HepG2 (cell line): ENCODE results near the gene P2RX3. TPM values are rescaled to one million over a fixed set of nuclear protein-coding genes. Genes with fewer than 3 reads are reported as not detected.

Source experiments
- ARNT ChIP-seq: fragments of 450-650 bp; IDR thresholded peaks from 2 replicates; pipeline ENCODE4 v1.6.1; 2017
- EP300 ChIP-seq, 3 experiments: sonication (generic) in 1 of 3; formaldehyde crosslinking in 1 of 3; IDR thresholded peaks; 2 replicates each; pipeline versions ENCODE4 v1.5.1 to v1.6.1; 2011 to 2020; ENCODE audit warnings: low read depth in 2 of 3, low read length in 2 of 3, borderline replicate concordance in 1 of 3, improper control_type of control experiment in 1 of 3, mild to moderate bottlenecking in 1 of 3, missing genetic modification reagents in 1 of 3, moderate library complexity in 1 of 3
- HNF4G ChIP-seq, 2 experiments: sonication (generic) in 1 of 2; formaldehyde crosslinking in 1 of 2; IDR thresholded peaks; 2 replicates each; pipeline versions ENCODE4 v1.4.0 to v1.6.1; 2011 to 2020; ENCODE audit warnings: borderline replicate concordance in 2 of 2, low read depth in 2 of 2, mild to moderate bottlenecking in 2 of 2, low read length in 1 of 2, missing genetic modification reagents in 1 of 2, moderate library complexity in 1 of 2
- HNRNPH1 ChIP-seq: fragments of 200-400 bp; formaldehyde crosslinking; optimal IDR thresholded peaks from 2 replicates; pipeline ENCODE3; 2017; ENCODE audit warnings: mild to moderate bottlenecking, low read depth, low read length
- HNRNPK ChIP-seq: fragments of 200-400 bp; formaldehyde crosslinking; IDR thresholded peaks from 2 replicates; pipeline ENCODE4 v1.6.1; 2018; ENCODE audit warnings: low read length, low read depth, moderate library complexity, mild to moderate bottlenecking; ENCODE audit not compliant: poor library complexity, severe bottlenecking
- PPARG ChIP-seq: conservative IDR thresholded peaks from 2 replicates; pipeline ENCODE4 v1.6.1; 2016; ENCODE audit warnings: missing biosample characterization, missing genetic modification reagents
- RAD51 ChIP-seq: fragments of 450-650 bp; IDR thresholded peaks from 2 replicates; pipeline ENCODE4 v1.6.1; 2016; ENCODE audit warnings: borderline replicate concordance
- SAFB2 ChIP-seq: sonication (generic); formaldehyde crosslinking; IDR thresholded peaks from 2 replicates; pipeline ENCODE4 v1.5.1; 2020; ENCODE audit warnings: missing genetic modification reagents, low read depth, mild to moderate bottlenecking, borderline replicate concordance
- TARDBP ChIP-seq: sonication (generic); formaldehyde crosslinking; IDR thresholded peaks from 2 replicates; pipeline ENCODE4 v1.8.0; 2022; ENCODE audit warnings: mild to moderate bottlenecking, missing genetic modification reagents
- ZFP1 ChIP-seq: IDR thresholded peaks from 2 replicates; pipeline ENCODE4 v1.6.1; 2016
- ZNF264 ChIP-seq: sonication (generic); formaldehyde crosslinking; IDR thresholded peaks from 2 replicates; pipeline ENCODE4 v1.4.0; 2020; ENCODE audit warnings: missing genetic modification reagents
- ZNF441 ChIP-seq: sonication (generic); formaldehyde crosslinking; IDR thresholded peaks from 2 replicates; pipeline ENCODE4 v1.7.0; 2021; ENCODE audit warnings: missing genetic modification reagents, borderline replicate concordance
- ZNF550 ChIP-seq: sonication (generic); formaldehyde crosslinking; IDR thresholded peaks from 2 replicates; pipeline ENCODE4 v1.4.0; 2020; ENCODE audit warnings: mild to moderate bottlenecking, missing genetic modification reagents, borderline replicate concordance
- ZNF567 ChIP-seq: sonication (generic); formaldehyde crosslinking; IDR thresholded peaks from 2 replicates; pipeline ENCODE4 v1.8.1; 2023; ENCODE audit warnings: mild to moderate bottlenecking, missing genetic modification reagents, borderline replicate concordance
- ZNF737 ChIP-seq: sonication (generic); formaldehyde crosslinking; IDR thresholded peaks from 2 replicates; pipeline ENCODE4 v1.5.0; 2020; ENCODE audit warnings: missing genetic modification reagents, mild to moderate bottlenecking, borderline replicate concordance
- ZNF790 ChIP-seq: sonication (generic); formaldehyde crosslinking; IDR thresholded peaks from 2 replicates; pipeline ENCODE4 v1.8.0; 2022; ENCODE audit warnings: missing genetic modification reagents, mild to moderate bottlenecking, borderline replicate concordance
- ZNF850 ChIP-seq: sonication (generic); formaldehyde crosslinking; conservative IDR thresholded peaks from 2 replicates; pipeline ENCODE4 v1.9.0; 2021; ENCODE audit warnings: mild to moderate bottlenecking, missing genetic modification reagents
- polyA plus RNA-seq, 8 experiments: library from polyadenylated mRNA; depleted of rRNA in 3 of 8; stranded (reverse) in 7 of 8; unstranded in 1 of 8; fragments of >200 nt; fragmentation: Illumina TruSeq in 4 of 8; extraction: Trizol in 4 of 8; gene quantifications; 2 replicates each; pipeline versions ENCODE4 v1.2.1 to v1.2.3, GENCODE V29; 2011 to 2016; ENCODE audit warnings: low read depth in 4 of 8, missing spikeins in 1 of 8, mixed read lengths in 1 of 8; ENCODE audit not compliant: insufficient read depth in 1 of 8
- total RNA-seq, 5 experiments: library from RNA; depleted of rRNA; stranded (reverse); fragments of >200 nt; fragmentation: Illumina TruSeq; extraction: Trizol; gene quantifications; 2 replicates each; pipeline ENCODE4 v1.2.3, GENCODE V29; 2016; ENCODE audit warnings: low read depth in 1 of 5
- TF ChIP-seq, protein P1 (sequence below): sonication (generic); formaldehyde crosslinking; IDR thresholded peaks from 2 replicates; pipeline ENCODE4 v1.8.1; 2023; ENCODE audit warnings: missing genetic modification reagents, inconsistent platforms, borderline replicate concordance
- TF ChIP-seq, protein P2 (sequence below): sonication (generic); formaldehyde crosslinking; IDR thresholded peaks from 2 replicates; pipeline ENCODE4 v1.5.0; 2020; ENCODE audit warnings: mild to moderate bottlenecking, missing genetic modification reagents, borderline replicate concordance
- TF ChIP-seq, protein P3 (sequence below): sonication (generic); formaldehyde crosslinking; IDR thresholded peaks from 2 replicates; pipeline ENCODE4 v1.5.0; 2020; ENCODE audit warnings: missing genetic modification reagents, mild to moderate bottlenecking, borderline replicate concordance
- TF ChIP-seq, protein P4 (sequence below): sonication (generic); IDR thresholded peaks from 2 replicates; pipeline ENCODE4 v1.6.1; 2016; ENCODE audit warnings: low read depth, borderline replicate concordance
- TF ChIP-seq, protein P5 (sequence below): sonication (generic); formaldehyde crosslinking; IDR thresholded peaks from 2 replicates; pipeline ENCODE4 v1.5.0; 2020; ENCODE audit warnings: missing genetic modification reagents, mild to moderate bottlenecking, borderline replicate concordance

The P2RX3 gene
- total and polyA plus RNA-seq, 2 of the 13 experiments (the other 11 are each of a cell fraction or from before 2014, with no cell fraction given) = 0.08 TPM; not detected in 1

DNA sequence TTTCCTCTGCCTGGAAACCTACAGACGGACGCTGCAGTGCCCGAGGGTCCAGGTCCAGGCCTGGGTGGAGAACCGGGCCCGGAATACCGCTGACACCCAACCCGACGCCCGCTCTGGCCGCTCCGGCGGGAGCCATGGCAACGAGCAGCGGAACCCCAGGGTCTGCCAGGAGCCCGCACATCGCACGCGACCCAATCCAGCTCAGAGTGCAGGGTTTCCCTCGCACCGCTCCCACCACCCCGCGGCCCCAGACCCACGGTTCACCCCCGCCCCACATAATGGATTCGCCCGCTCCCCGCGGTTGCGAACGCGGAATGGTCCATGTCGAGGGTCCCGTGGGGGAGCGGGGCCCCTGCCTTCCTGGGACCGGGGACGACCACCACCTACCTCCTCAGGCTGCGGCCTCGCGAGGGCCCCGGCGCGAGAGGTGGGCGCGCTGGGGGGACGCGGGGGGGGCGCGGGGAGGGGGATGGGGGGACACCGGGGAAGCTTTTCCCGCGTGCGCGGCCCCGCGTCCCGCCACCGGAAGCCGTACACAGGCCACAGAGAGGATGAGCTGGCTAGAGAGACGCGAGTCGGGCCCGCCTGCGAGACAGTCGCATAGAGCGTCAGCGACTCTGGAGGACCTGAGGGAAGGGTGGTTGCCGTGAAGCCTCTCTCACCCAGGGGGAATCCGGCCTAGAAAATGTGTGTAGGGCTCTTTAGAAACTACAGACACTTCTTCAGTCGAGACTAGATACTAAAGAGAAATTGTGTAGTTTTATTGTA, 2.6 kb upstream of the P2RX3 start, which contains the start of gene SSRP1 (continued):
- peak; percentile 47; the same call in 1 of the 2 replicates for TF ChIP-seq TARDBP
- TF ChIP-seq ZFP1 (CRISPR knock-in tag) = no peak
- no peak for TF ChIP-seq ZNF567 (CRISPR knock-in tag)
- TF ChIP-seq ZNF737 = no peak
- TF ChIP-seq HNRNPK = peak; percentile 78
- TF ChIP-seq, protein P1, sequence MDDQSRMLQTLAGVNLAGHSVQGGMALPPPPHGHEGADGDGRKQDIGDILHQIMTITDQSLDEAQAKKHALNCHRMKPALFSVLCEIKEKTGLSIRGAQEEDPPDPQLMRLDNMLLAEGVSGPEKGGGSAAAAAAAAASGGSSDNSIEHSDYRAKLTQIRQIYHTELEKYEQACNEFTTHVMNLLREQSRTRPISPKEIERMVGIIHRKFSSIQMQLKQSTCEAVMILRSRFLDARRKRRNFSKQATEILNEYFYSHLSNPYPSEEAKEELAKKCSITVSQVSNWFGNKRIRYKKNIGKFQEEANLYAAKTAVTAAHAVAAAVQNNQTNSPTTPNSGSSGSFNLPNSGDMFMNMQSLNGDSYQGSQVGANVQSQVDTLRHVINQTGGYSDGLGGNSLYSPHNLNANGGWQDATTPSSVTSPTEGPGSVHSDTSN (CRISPR knock-in tag) = no peak
- no peak for TF ChIP-seq ZNF550
- no peak for TF ChIP-seq ZNF850
- TF ChIP-seq EP300 (IDR thresholded peaks at IDR 0.05; ENCODE audit: low read depth in 2 of 2, low read length in 2 of 2) = 0 out of 4 replicates have a peak, but pooled peaks of 1 of the 2 experiments have one; percentile 7
- no peak for TF ChIP-seq EP300 (CRISPR knock-in tag; IDR thresholded peaks at IDR 0.05; ENCODE audit: borderline replicate concordance)
- TF ChIP-seq RAD51 = no peak
- TF ChIP-seq HNF4G (IDR thresholded peaks at IDR 0.05; ENCODE audit: borderline replicate concordance, low read depth, low read length) = no peak
- TF ChIP-seq HNF4G (CRISPR knock-in tag; IDR thresholded peaks at IDR 0.05; ENCODE audit: borderline replicate concordance, low read depth) = no peak
- TF ChIP-seq, protein P2, sequence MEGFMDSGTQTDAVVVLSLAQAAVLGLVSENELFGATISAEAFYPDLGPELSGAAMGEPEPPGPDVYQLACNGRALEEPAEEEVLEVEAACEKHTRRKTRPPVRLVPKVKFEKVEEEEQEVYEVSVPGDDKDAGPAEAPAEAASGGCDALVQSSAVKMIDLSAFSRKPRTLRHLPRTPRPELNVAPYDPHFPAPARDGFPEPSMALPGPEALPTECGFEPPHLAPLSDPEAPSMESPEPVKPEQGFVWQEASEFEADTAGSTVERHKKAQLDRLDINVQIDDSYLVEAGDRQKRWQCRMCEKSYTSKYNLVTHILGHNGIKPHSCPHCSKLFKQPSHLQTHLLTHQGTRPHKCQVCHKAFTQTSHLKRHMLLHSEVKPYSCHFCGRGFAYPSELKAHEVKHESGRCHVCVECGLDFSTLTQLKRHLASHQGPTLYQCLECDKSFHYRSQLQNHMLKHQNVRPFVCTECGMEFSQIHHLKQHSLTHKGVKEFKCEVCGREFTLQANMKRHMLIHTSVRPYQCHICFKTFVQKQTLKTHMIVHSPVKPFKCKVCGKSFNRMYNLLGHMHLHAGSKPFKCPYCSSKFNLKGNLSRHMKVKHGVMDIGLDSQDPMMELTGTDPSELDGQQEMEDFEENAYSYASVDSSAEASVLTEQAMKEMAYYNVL = no peak
- TF ChIP-seq, protein P3, sequence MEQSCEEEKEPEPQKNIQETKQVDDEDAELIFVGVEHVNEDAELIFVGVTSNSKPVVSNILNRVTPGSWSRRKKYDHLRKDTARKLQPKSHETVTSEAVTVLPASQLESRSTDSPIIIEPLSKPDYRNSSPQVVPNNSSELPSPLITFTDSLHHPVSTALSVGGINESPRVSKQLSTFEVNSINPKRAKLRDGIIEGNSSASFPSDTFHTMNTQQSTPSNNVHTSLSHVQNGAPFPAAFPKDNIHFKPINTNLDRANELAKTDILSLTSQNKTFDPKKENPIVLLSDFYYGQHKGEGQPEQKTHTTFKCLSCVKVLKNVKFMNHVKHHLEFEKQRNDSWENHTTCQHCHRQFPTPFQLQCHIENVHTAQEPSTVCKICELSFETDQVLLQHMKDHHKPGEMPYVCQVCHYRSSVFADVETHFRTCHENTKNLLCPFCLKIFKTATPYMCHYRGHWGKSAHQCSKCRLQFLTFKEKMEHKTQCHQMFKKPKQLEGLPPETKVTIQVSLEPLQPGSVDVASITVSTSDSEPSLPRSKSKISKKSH = no peak
- TF ChIP-seq, protein P4, sequence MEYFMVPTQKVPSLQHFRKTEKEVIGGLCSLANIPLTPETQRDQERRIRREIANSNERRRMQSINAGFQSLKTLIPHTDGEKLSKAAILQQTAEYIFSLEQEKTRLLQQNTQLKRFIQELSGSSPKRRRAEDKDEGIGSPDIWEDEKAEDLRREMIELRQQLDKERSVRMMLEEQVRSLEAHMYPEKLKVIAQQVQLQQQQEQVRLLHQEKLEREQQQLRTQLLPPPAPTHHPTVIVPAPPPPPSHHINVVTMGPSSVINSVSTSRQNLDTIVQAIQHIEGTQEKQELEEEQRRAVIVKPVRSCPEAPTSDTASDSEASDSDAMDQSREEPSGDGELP = no peak
- no peak for TF ChIP-seq ZNF441 (CRISPR knock-in tag)
- TF ChIP-seq ZNF264 (CRISPR knock-in tag) = no peak
- 0 out of 2 replicates have a peak, but pooled peaks have one; percentile 45 for TF ChIP-seq SAFB2
- TF ChIP-seq, protein P5, sequence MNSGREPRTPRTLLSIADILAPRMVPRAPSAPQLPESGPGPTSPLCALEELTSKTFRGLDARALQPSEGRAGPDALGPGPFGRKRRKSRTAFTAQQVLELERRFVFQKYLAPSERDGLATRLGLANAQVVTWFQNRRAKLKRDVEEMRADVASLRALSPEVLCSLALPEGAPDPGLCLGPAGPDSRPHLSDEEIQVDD (CRISPR knock-in tag) = no peak
- no peak for TF ChIP-seq ARNT
- no peak for TF ChIP-seq PPARG
- TF ChIP-seq ZNF790 (CRISPR knock-in tag) = no peak
- no peak for TF ChIP-seq HNRNPH1
